Mesenchymal stem cell (in vitro differentiated cells and primary cell): ENCODE data around the gene ZYG11B.
"Not testable (repeated sequence)": the region's sequence is repeated elsewhere in the genome, so short reads cannot be mapped to it uniquely, and the experiment has no call there.

ENCODE experiments used
- DNase-seq: peaks from one replicate; pipeline ENCODE4 v3.0.0-alpha.2; 2013
- H2AFZ ChIP-seq: one replicate; pipeline ENCODE4 v1.6.1; 2013; ENCODE audit warnings: low read depth, mild to moderate bottlenecking, control low read depth, inconsistent platforms, low read length, moderate library complexity
- H2AK5ac ChIP-seq: 2 replicates; pipeline ENCODE4 v1.6.1; 2013; ENCODE audit warnings: low read length, moderate library complexity, mild to moderate bottlenecking, inconsistent platforms; ENCODE audit not compliant: severe bottlenecking
- H2BK120ac ChIP-seq: one replicate; pipeline ENCODE4 v1.6.1; 2013; ENCODE audit warnings: low read depth, mild to moderate bottlenecking, inconsistent platforms, low read length, moderate library complexity
- H2BK12ac ChIP-seq, 2 experiments: one replicate each; pipeline ENCODE4 v1.6.1; 2013; ENCODE audit warnings: inconsistent platforms in 2 of 2, low read length in 2 of 2, mild to moderate bottlenecking in 2 of 2, moderate library complexity in 2 of 2, control low read depth in 1 of 2
- H2BK15ac ChIP-seq: one replicate; pipeline ENCODE4 v1.6.1; 2013; ENCODE audit warnings: mild to moderate bottlenecking, low read depth, inconsistent platforms; ENCODE audit not compliant: poor library complexity, severe bottlenecking
- H2BK5ac ChIP-seq: 2 replicates; pipeline ENCODE4 v1.6.1; 2013; ENCODE audit warnings: low read depth, mild to moderate bottlenecking, low read length, control low read depth, inconsistent platforms; ENCODE audit not compliant: poor library complexity, severe bottlenecking
- H3K14ac ChIP-seq, 2 experiments: one replicate each; pipeline ENCODE4 v1.6.1; 2013; ENCODE audit warnings: inconsistent platforms in 2 of 2, low read length in 2 of 2, control low read depth in 1 of 2, mild to moderate bottlenecking in 1 of 2, moderate library complexity in 1 of 2
- H3K18ac ChIP-seq, 2 experiments: one replicate each; pipeline ENCODE4 v1.6.1; 2013; ENCODE audit warnings: inconsistent platforms in 2 of 2, low read length in 2 of 2, control low read depth in 1 of 2, low read depth in 1 of 2, mild to moderate bottlenecking in 1 of 2
- H3K23ac ChIP-seq, 2 experiments: one replicate each; pipeline ENCODE4 v1.6.1; 2013; ENCODE audit warnings: inconsistent platforms in 2 of 2, low read length in 2 of 2, mild to moderate bottlenecking in 2 of 2, moderate library complexity in 2 of 2, control low read depth in 1 of 2
- H3K27ac ChIP-seq: 2 replicates; pipeline ENCODE4 v1.5.1; 2013; ENCODE audit warnings: mild to moderate bottlenecking, moderate library complexity, low read length, control low read depth, inconsistent platforms; ENCODE audit not compliant: poor library complexity, severe bottlenecking
- H3K27me3 ChIP-seq, 2 experiments: 2 replicates each; pipeline versions ENCODE4 v1.6.1 to v1.7.0; 2013; ENCODE audit warnings: low read length in 2 of 2, mild to moderate bottlenecking in 2 of 2, moderate library complexity in 2 of 2, control low read depth in 1 of 2, inconsistent platforms in 1 of 2; ENCODE audit not compliant: control insufficient read depth in 1 of 2, insufficient read depth in 1 of 2
- H3K36me3 ChIP-seq, 2 experiments: 2 replicates each; pipeline versions ENCODE4 v1.6.1 to v1.7.0; 2013; ENCODE audit warnings: low read length in 2 of 2, control low read depth in 1 of 2, inconsistent platforms in 1 of 2, low read depth in 1 of 2, mild to moderate bottlenecking in 1 of 2; ENCODE audit not compliant: insufficient read depth in 2 of 2, control insufficient read depth in 1 of 2
- H3K4ac ChIP-seq, 2 experiments: one replicate each; pipeline ENCODE4 v1.6.1; 2013; ENCODE audit warnings: inconsistent platforms in 2 of 2, low read length in 2 of 2, mild to moderate bottlenecking in 2 of 2, moderate library complexity in 2 of 2, control low read depth in 1 of 2, low read depth in 1 of 2
- H3K4me1 ChIP-seq: 2 replicates; pipeline ENCODE4 v1.6.1; 2013; ENCODE audit warnings: low read depth, low read length, control low read depth; ENCODE audit not compliant: control insufficient read depth, insufficient read depth
- H3K4me2 ChIP-seq: 2 replicates; pipeline ENCODE4 v1.6.1; 2013; ENCODE audit warnings: low read length, mild to moderate bottlenecking, inconsistent platforms; ENCODE audit not compliant: poor library complexity, severe bottlenecking
- H3K4me3 ChIP-seq, 2 experiments: 2 replicates each; pipeline versions ENCODE4 v1.5.1 to v1.7.0; 2013; ENCODE audit warnings: low read length in 2 of 2, mild to moderate bottlenecking in 2 of 2, control low read depth in 1 of 2, low read depth in 1 of 2; ENCODE audit not compliant: insufficient read depth in 1 of 2
- H3K79me1 ChIP-seq: replicated peaks from 2 replicates; pipeline ENCODE4 v1.6.1; 2013; ENCODE audit warnings: mild to moderate bottlenecking, control low read depth, low read length, inconsistent platforms; ENCODE audit not compliant: poor library complexity, severe bottlenecking
- H3K9ac ChIP-seq: 2 replicates; pipeline ENCODE4 v1.7.0; 2013; ENCODE audit warnings: mild to moderate bottlenecking, low read length, moderate library complexity
- H3K9me3 ChIP-seq: 2 replicates; pipeline ENCODE4 v1.7.0; 2013; ENCODE audit warnings: mild to moderate bottlenecking, low read length; ENCODE audit not compliant: control insufficient read depth
- H4K8ac ChIP-seq: one replicate; pipeline ENCODE4 v1.6.1; 2013; ENCODE audit warnings: inconsistent platforms, mild to moderate bottlenecking, low read length, moderate library complexity
- H4K91ac ChIP-seq: one replicate; pipeline ENCODE4 v1.6.1; 2013; ENCODE audit warnings: mild to moderate bottlenecking, low read length, inconsistent platforms
- WGBS: methylation state at CpG from one replicate; pipeline ENCODE4 v1.1.7; 2013; ENCODE audit warnings: mixed read lengths; 5-methylcytosine and 5-hydroxymethylcytosine counted together

Gene ZYG11B

DNA sequence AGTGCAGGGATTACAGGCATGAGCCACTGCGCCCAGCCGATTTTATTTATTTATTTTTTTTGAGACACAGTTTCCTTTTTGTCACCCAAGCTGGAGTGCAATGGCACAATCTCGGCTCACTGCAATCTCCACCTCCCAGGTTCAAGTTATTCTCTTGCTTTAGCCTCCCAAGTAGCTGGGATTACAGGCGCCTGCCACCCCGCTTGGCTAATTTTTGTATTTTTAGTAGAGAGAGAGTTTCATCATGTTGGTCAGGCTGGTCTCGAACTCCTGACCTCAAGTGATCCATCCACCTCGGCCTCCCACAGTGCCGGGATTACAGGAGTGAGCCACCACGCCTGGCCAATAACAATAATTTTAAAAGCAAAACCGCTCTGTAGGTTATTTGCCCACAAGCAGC is 112.9 kb downstream of the ZYG11B start:
- DNase-seq, H2BK12ac ChIP-seq, H2BK5ac ChIP-seq, H3K27ac ChIP-seq, H3K36me3 ChIP-seq, H3K9ac ChIP-seq, H3K23ac ChIP-seq, H3K4ac ChIP-seq, H3K79me1 ChIP-seq, H4K8ac ChIP-seq, H2AK5ac ChIP-seq, H3K4me2 ChIP-seq, H3K4me3 ChIP-seq, H2AFZ ChIP-seq, H2BK120ac ChIP-seq, H3K18ac ChIP-seq, H4K91ac ChIP-seq, H3K9me3 ChIP-seq, H2BK15ac ChIP-seq, H3K14ac ChIP-seq: not testable (repeated sequence)
- WGBS = 98% methylated on average over 10 of the region's 10 CpGs
- Histone ChIP-seq H3K4me1 (peaks cover 10% of the 10 kb centered on the region), H3K27me3 (peaks cover 0 to 14% of the 10 kb centered on the region in 2 experiments)

DNA sequence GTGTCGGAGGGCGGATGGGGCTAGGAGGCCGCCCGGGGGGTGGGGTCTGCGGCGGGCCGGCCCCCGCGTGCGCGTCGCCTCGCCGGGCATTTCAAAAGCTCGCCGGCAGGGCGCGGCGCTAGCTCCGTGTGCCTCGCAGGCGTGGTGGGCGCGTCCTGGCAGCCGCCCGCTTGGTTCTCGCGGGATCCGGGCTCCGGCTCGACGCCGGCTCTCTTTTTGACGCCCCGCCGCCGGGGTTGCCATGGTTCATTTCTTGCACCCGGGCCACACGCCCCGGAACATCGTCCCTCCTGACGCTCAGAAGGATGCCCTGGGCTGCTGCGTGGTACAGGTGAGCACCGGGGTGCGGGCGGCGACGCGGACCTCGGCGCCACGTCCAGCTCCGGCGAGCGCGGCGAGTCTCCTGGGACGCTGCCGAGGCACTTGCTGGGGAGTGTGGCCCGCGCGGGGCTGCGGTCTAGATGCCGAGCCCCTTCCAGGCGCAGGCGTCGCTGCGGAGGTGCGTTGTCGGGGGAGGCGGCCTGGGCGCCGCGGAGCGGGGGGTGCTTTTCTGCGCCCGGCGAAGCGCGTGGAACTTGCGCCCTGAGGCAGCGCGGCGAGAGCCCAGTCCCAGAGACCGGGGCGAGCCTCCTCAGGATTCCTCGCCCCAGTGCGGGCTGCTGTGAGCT is 116.5 kb downstream of the ZYG11B start, which contains the start of gene ZYG11A:
TSS of gene ZYG11A (plus strand) at position 118 of the 668 bp plus-strand sequence. CDS start at position 242, 124 bp downstream.
- H3K27ac ChIP-seq = no peak within 1 kb of the TSS
- peak within 1 kb of the TSS; percentile 53 for H3K9ac ChIP-seq
- H2BK5ac ChIP-seq = no peak within 1 kb of the TSS
- no peak within 1 kb of the TSS for H2BK120ac ChIP-seq
- peaks cover 0 to 9% of the 10 kb centered on the region in 2 experiments for H3K27me3 ChIP-seq
- H3K4me2 ChIP-seq = peak within 1 kb of the TSS; percentile 99
- no peak within 1 kb of the TSS for H2AK5ac ChIP-seq
- peak within 1 kb of the TSS; percentile 98 for H2AFZ ChIP-seq
- peak within 1 kb of the TSS in 1 of 2 experiments; percentile 90 for H3K14ac ChIP-seq
- H3K4me3 ChIP-seq = peak within 1 kb of the TSS; percentile 68 to 76
- peaks cover 2% of the 10 kb centered on the region for H3K79me1 ChIP-seq
- peak within 1 kb of the TSS; percentile 71 to 93 for H3K23ac ChIP-seq
- H3K18ac ChIP-seq = peak within 1 kb of the TSS; percentile 77 to 92
- WGBS = under 1% methylated on average over 65 of the region's 88 CpGs
- peak within 1 kb of the TSS; percentile 90 for H4K91ac ChIP-seq
- H4K8ac ChIP-seq = peak within 1 kb of the TSS; percentile 91
- H2BK15ac ChIP-seq = no peak within 1 kb of the TSS
- H3K4me1 ChIP-seq = peaks cover 10% of the 10 kb centered on the region
- DNase-seq = peak; percentile 89
- H3K36me3 ChIP-seq = no peaks in the 10 kb centered on the region
- peak within 1 kb of the TSS in 1 of 2 experiments; percentile 88 for H2BK12ac ChIP-seq
- H3K9me3 ChIP-seq = no peaks in the 10 kb centered on the region
- peak within 1 kb of the TSS in 1 of 2 experiments; percentile 88 for H3K4ac ChIP-seq

DNA sequence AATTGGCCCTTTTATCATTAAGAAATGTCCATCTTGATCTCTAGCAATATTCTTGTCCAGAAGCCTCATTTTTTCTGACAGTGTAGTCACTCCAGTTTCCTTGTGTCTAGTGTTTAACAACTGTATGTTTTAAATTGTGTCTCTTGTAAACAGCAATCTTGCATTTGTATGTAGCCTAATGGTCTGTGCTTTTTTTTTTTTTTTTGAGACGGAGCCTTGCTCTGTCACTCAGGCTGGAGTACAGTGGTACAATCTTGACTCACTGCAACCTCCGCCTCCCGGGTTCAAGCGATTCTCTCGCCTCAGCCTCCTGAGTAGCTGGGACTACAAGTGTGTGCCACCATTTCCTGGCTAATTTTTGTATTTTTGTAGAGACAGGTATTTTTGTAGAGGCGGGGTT is 118.9 kb downstream of the ZYG11B start:
- WGBS = 88% methylated on average over 5 of the region's 6 CpGs

DNA sequence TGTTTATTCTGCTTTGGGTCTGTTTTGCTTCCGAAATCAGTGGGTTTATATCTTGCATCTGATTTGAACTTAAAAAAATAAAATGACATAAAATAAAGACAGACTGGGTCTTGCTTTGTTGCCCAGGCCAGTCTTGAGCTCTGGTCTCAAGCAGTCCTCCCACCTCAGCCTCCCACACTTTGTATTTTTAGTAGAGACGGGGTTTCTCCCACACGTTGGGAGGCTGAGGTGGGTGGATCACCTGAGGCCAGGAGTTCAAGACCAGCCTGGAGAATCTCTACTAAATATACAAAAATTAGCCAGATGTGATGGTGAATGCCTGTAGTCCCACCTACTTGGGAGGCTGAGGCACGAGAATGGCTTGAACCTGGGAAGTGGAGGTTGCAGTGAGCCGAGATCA is 122.2 kb downstream of the ZYG11B start:
- Histone ChIP-seq H2BK12ac (no peak overlapping the region), H4K91ac (no peak overlapping the region), H2BK5ac (no peak overlapping the region), H3K9me3 (no peaks in the 10 kb centered on the region), H3K4me1 (no peaks in the 10 kb centered on the region), H2AK5ac (no peak overlapping the region), H3K27me3 (peaks cover 0 to under 1% of the 10 kb centered on the region in 2 experiments), H3K4ac (no peak overlapping the region), H3K14ac (no peak overlapping the region), H3K9ac (no peak overlapping the region), H3K27ac (no peak overlapping the region), H3K23ac (no peak overlapping the region), H2BK15ac (no peak overlapping the region), H3K79me1 (peaks cover 1% of the 10 kb centered on the region), H4K8ac (no peak overlapping the region), H3K4me2 (no peak overlapping the region), H3K36me3 (no peaks in the 10 kb centered on the region), H2AFZ (no peak overlapping the region), H2BK120ac (no peak overlapping the region), H3K18ac (no peak overlapping the region), H3K4me3 (no peak overlapping the region)
- DNase-seq = no peak
- WGBS = 100% methylated on average over 2 of the region's 5 CpGs

More for the DNA sequence above, 118.9 kb downstream of the ZYG11B start:
- H2BK12ac ChIP-seq, H3K23ac ChIP-seq, H3K79me1 ChIP-seq, H3K36me3 ChIP-seq, H2AFZ ChIP-seq, H3K18ac ChIP-seq, H2BK120ac ChIP-seq, H3K4ac ChIP-seq, H3K27ac ChIP-seq, H3K14ac ChIP-seq, H4K91ac ChIP-seq, H3K9ac ChIP-seq, H2BK5ac ChIP-seq, H3K4me2 ChIP-seq, H3K27me3 ChIP-seq, H2AK5ac ChIP-seq, H2BK15ac ChIP-seq, H4K8ac ChIP-seq, H3K4me3 ChIP-seq, H3K9me3 ChIP-seq: not testable (repeated sequence)
- peaks cover 10% of the 10 kb centered on the region for H3K4me1 ChIP-seq
- peak; percentile 7 for DNase-seq
